BE2C (cell line): Measurements from ENCODE around the gene SYP.
A peak's percentile ranks its signal among the peaks of the same experiment; 100 is the strongest.

Source experiments
- DNase-seq: peaks from one replicate; pipeline ENCODE4 v3.0.0-alpha.2; 2020
- H3K27me3 ChIP-seq: fragments of 250-450 bp; sonication (Bioruptor Pico); 2 replicates; pipeline ENCODE4 v1.5.1; 2020; ENCODE audit warnings: mild to moderate bottlenecking
- H3K36me3 ChIP-seq: fragments of 250-450 bp; sonication (Bioruptor Pico); 2 replicates; pipeline ENCODE4 v1.5.1; 2020; ENCODE audit warnings: mild to moderate bottlenecking
- H3K4me1 ChIP-seq: fragments of 250-450 bp; sonication (Bioruptor Pico); 2 replicates; pipeline ENCODE4 v1.5.1; 2020
- H3K4me3 ChIP-seq: 2 replicates; pipeline ENCODE4 v1.5.1; 2011; ENCODE audit warnings: low read depth, low read length
- H3K9me3 ChIP-seq: fragments of 250-450 bp; sonication (Bioruptor Pico); 2 replicates; pipeline ENCODE4 v1.5.1; 2020
- TF ChIP-seq, protein P1 (sequence below): IDR thresholded peaks from 2 replicates; pipeline ENCODE4 v1.5.1; 2012; ENCODE audit warnings: mild to moderate bottlenecking, low read depth, low read length

Gene SYP

GRCh38 chrX:49209434-49210251, 9.7 kb upstream of the SYP start:
- TF ChIP-seq, protein P1, sequence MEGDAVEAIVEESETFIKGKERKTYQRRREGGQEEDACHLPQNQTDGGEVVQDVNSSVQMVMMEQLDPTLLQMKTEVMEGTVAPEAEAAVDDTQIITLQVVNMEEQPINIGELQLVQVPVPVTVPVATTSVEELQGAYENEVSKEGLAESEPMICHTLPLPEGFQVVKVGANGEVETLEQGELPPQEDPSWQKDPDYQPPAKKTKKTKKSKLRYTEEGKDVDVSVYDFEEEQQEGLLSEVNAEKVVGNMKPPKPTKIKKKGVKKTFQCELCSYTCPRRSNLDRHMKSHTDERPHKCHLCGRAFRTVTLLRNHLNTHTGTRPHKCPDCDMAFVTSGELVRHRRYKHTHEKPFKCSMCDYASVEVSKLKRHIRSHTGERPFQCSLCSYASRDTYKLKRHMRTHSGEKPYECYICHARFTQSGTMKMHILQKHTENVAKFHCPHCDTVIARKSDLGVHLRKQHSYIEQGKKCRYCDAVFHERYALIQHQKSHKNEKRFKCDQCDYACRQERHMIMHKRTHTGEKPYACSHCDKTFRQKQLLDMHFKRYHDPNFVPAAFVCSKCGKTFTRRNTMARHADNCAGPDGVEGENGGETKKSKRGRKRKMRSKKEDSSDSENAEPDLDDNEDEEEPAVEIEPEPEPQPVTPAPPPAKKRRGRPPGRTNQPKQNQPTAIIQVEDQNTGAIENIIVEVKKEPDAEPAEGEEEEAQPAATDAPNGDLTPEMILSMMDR, result peak; percentile 6; the same call in 1 of the 2 replicates
- no peaks in the 10 kb centered on the region for H3K9me3 ChIP-seq
- no peaks in the 10 kb centered on the region for H3K27me3 ChIP-seq
- peak; percentile 58 for DNase-seq
- no peaks in the 10 kb centered on the region for H3K36me3 ChIP-seq
- H3K4me1 ChIP-seq, result no peaks in the 10 kb centered on the region
- no peak overlapping the region for H3K4me3 ChIP-seq

DNA sequence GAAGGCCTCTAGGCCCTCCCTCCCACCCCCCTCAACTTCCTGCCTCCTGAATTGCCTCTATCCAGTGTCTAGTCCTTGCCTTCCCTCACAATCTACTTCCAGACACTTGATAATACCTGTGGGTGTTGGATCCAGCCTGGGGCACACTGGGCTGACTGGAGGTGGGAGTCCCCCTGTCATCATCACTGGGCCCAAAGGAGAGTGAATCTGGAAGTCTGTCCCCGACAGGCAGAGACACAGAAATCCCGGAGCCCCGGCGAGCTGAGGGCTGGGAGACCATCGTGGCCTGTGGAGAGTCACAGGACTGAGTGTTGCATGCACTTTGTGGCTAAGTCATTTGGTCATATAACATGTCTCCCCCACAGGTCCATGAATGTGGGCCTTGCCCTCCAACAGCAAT, 8.4 kb upstream of the SYP start:
- Histone ChIP-seq H3K4me3 (no peak overlapping the region), H3K36me3 (no peaks in the 10 kb centered on the region), H3K4me1 (no peaks in the 10 kb centered on the region), H3K9me3 (no peaks in the 10 kb centered on the region), H3K27me3 (no peaks in the 10 kb centered on the region)
- TF ChIP-seq, protein P1, result no peak
- DNase-seq, result no peak

DNA sequence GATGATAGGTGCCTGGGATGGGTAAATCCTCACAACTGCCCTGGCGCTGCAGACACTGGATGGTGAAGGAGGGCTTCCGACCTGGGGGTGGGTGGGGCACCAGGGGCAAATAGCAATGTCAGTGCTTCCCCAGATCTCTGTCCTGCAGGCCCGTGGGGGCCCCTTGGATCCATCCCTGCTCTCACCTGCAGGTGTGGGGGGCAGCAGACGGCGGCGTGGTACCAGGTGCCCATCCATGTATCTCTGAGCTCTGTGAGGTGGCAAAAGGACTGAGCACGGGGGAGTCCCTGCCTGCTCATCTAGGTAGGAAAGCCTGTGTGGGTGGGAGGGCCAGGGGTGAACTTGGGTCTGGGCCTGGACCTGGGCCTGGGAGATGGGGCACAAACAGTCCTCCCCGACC, 6.5 kb upstream of the SYP start:
- Histone ChIP-seq H3K4me1 (no peaks in the 10 kb centered on the region), H3K9me3 (no peaks in the 10 kb centered on the region), H3K36me3 (no peaks in the 10 kb centered on the region), H3K27me3 (no peaks in the 10 kb centered on the region), H3K4me3 (no peak overlapping the region)
- DNase-seq, result no peak
- TF ChIP-seq, protein P1, result no peak

DNA sequence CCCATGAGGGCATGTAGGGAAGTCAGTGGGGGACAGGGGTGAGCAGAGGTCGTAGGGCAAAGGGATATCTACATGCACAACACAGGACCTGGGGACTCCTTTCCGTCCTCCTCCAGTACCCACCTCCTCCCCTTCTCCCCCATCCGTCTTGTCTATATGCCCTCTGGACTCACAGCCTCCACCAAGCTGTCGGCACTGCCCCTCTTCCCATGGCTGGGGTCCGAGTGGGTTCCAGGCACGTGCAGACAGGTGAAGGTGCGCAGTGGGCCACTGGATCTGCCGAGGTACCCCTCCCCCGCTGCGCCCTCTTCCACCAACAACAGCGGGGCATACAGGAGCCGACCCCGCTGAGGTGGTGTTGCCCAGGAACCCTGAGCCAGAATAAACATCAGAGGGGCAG, 5.5 kb upstream of the SYP start:
- no peak overlapping the region for H3K4me3 ChIP-seq
- TF ChIP-seq, protein P1, result no peak
- no peaks in the 10 kb centered on the region for H3K9me3 ChIP-seq
- no peaks in the 10 kb centered on the region for H3K27me3 ChIP-seq
- no peak for DNase-seq
- no peaks in the 10 kb centered on the region for H3K36me3 ChIP-seq
- 0 out of 2 replicates have a peak, but pooled peaks cover 2% of the 10 kb centered on the region for H3K4me1 ChIP-seq

GRCh38 chrX:49204709-49205108, 4.7 kb upstream of the SYP start:
- no peak for DNase-seq
- Histone ChIP-seq H3K9me3 (no peaks in the 10 kb centered on the region), H3K27me3 (no peaks in the 10 kb centered on the region), H3K4me1 (0 out of 2 replicates have a peak, but pooled peaks cover 2% of the 10 kb centered on the region), H3K4me3 (no peak overlapping the region), H3K36me3 (no peaks in the 10 kb centered on the region)
- TF ChIP-seq, protein P1, result no peak

DNA sequence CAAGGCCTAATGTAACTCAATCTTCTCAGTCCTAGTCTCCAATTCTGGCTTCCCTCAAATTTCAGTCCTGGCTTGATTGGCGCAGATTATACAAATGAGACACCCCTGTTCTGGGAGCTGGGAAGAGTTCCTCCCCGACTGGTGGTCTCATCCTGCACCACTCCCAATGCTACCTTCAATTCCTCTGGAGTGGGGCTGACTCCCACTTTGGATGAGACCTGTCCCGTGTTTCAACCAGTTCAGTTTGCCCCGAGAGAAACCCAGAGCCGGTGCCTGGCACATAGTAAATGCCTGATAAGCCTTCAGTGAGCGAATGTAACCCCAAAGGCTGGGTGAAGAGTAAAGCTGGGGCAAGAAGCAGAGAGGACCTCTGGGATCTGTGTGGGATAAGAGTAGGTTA, 4.0 kb upstream of the SYP start:
- Histone ChIP-seq H3K36me3 (no peaks in the 10 kb centered on the region), H3K27me3 (no peaks in the 10 kb centered on the region), H3K4me1 (0 out of 2 replicates have a peak, but pooled peaks cover 2% of the 10 kb centered on the region), H3K4me3 (no peak overlapping the region), H3K9me3 (no peaks in the 10 kb centered on the region)
- TF ChIP-seq, protein P1, result no peak
- no peak for DNase-seq
